GM21515 (cell line): ENCODE data around the gene CDC42SE1.

ENCODE experiments used
- ATAC-seq: cut with Tn5 transposase; IDR thresholded peaks from one replicate; pipeline ENCODE4 v1.9.1; 2021; ENCODE audit not compliant: unreplicated experiment

CDC42SE1 gene

GRCh38 chr1:151054971-151055547, 4.4 kb downstream of the CDC42SE1 start:
- no peak for ATAC-seq

GRCh38 chr1:151051356-151052009, 7.9 kb downstream of the CDC42SE1 start:
- no peak for ATAC-seq

GRCh38 chr1:151050051-151050688, 9.3 kb downstream of the CDC42SE1 start:
- no peak for ATAC-seq

- no peak for ATAC-seq
Observed at GRCh38 chr1:151049458-151049857, 10.0 kb downstream of the CDC42SE1 start.

GRCh38 chr1:151048645-151049032, 10.8 kb downstream of the CDC42SE1 start:
- ATAC-seq: no peak

GRCh38 chr1:151047925-151048644, 11.3 kb downstream of the CDC42SE1 start:
- peak; percentile 52 for ATAC-seq

GRCh38 chr1:151047591-151047924, 11.9 kb downstream of the CDC42SE1 start, which contains the start of gene C1orf56:
C1orf56 (plus strand) TSS chr1:151047751; CDS start chr1:151047848, 97 bp downstream.
- peak; percentile 51 for ATAC-seq

- ATAC-seq: no peak
Observed at GRCh38 chr1:151043163-151043562, 16.3 kb downstream of the CDC42SE1 start.

- ATAC-seq: no peak
Observed at GRCh38 chr1:151039521-151039920, 19.9 kb downstream of the CDC42SE1 start.

GRCh38 chr1:151037032-151037431, 22.4 kb downstream of the CDC42SE1 start:
- no peak for ATAC-seq

GRCh38 chr1:151036356-151036755, 23.1 kb downstream of the CDC42SE1 start, which contains the start of gene BNIPL:
BNIPL (plus strand) TSS chr1:151036586; CDS start chr1:151036726, 140 bp downstream.
- no peak for ATAC-seq

GRCh38 chr1:151035167-151035566, 24.3 kb downstream of the CDC42SE1 start:
- ATAC-seq: no peak

GRCh38 chr1:151032164-151032563, 27.3 kb downstream of the CDC42SE1 start:
- ATAC-seq: no peak

GRCh38 chr1:151026460-151026859, 33.0 kb downstream of the CDC42SE1 start:
- ATAC-seq: no peak

- no peak for ATAC-seq
Observed at GRCh38 chr1:151024540-151025146, 34.8 kb downstream of the CDC42SE1 start.

GRCh38 chr1:151013518-151013917, 45.9 kb downstream of the CDC42SE1 start:
- ATAC-seq: no peak

- ATAC-seq: no peak
Observed at GRCh38 chr1:151012684-151013471, 46.5 kb downstream of the CDC42SE1 start.

GRCh38 chr1:151011154-151011850, 48.1 kb downstream of the CDC42SE1 start:
- no peak for ATAC-seq

- ATAC-seq: no peak
Observed at GRCh38 chr1:151010346-151010726, 49.1 kb downstream of the CDC42SE1 start.
